Upper lobe of right lung (tissue), 1 donor: ENCODE measurements around the gene POU2AF2. TPM values are rescaled to one million over a fixed set of nuclear protein-coding genes. Genes with fewer than 3 reads are reported as not detected.

Experiments
- ATAC-seq: fragments of 200-7000 bp; cut with Tn5 transposase; one replicate; pipeline ENCODE4 v1.9.1; 2020; ENCODE audit warnings: mild to moderate bottlenecking, moderate library complexity
- DNase-seq: peaks from one replicate; pipeline ENCODE4 v3.0.0-alpha.2; 2020
- H3K27ac ChIP-seq: fragments of 200-600 bp; one replicate; pipeline ENCODE4 v1.8.0; 2022
- H3K27me3 ChIP-seq: fragments of 200-600 bp; one replicate; pipeline ENCODE4 v1.8.0; 2022; ENCODE audit warnings: mild to moderate bottlenecking
- H3K36me3 ChIP-seq: fragments of 200-600 bp; one replicate; pipeline ENCODE4 v1.8.0; 2022
- H3K4me1 ChIP-seq: fragments of 200-600 bp; one replicate; pipeline ENCODE4 v1.8.0; 2022
- H3K4me3 ChIP-seq: fragments of 200-600 bp; one replicate; pipeline ENCODE4 v1.8.0; 2022; ENCODE audit warnings: mild to moderate bottlenecking
- H3K9me3 ChIP-seq: fragments of 200-600 bp; one replicate; pipeline ENCODE4 v1.8.0; 2022
- CTCF ChIP-seq: fragments of 200-600 bp; IDR thresholded peaks from one replicate; pipeline ENCODE4 v1.8.0; 2022; ENCODE audit warnings: antibody characterized with exemption
- intact Hi-C: fragments of 100-400 bp; cut with DNase I; formaldehyde crosslinking; loops from one replicate; pipeline ENCODE4 v1.11.0; 2022
- total RNA-seq: library from RNA; stranded (reverse); fragmentation: NEBNext Ultra II Directional; extraction: Animal tissue kit (Norgen Biotek cat#: 25700); gene quantifications from one replicate; pipeline ENCODE4 v1.2.1, GENCODE V29; 2021
- donor health status: DM: no; HTN: yes; CAD: no; lungs with severe emphysema.

POU2AF2 gene
- total RNA-seq, 1 donor from 2014 or later = not detected

GRCh38 chr11:111225881-111226280 lies 19.6 kb upstream of the POU2AF2 start:
- DNase-seq (no peak), ATAC-seq (no peak)
- H3K4me3 ChIP-seq = no peak overlapping the region
- intact Hi-C loops = no loop called here
- no peaks in the 10 kb centered on the region for H3K27me3 ChIP-seq
- H3K9me3 ChIP-seq = no peaks in the 10 kb centered on the region
- H3K36me3 ChIP-seq = no peaks in the 10 kb centered on the region
- no peak overlapping the region for H3K27ac ChIP-seq
- peaks cover 6% of the 10 kb centered on the region for H3K4me1 ChIP-seq
- TF ChIP-seq CTCF = no peak

- no peak for TF ChIP-seq CTCF
- intact Hi-C loops = no loop called here
- Histone ChIP-seq H3K36me3 (no peaks in the 10 kb centered on the region), H3K9me3 (no peaks in the 10 kb centered on the region), H3K4me1 (peaks cover 6% of the 10 kb centered on the region), H3K27ac (no peak overlapping the region), H3K27me3 (no peaks in the 10 kb centered on the region), H3K4me3 (no peak overlapping the region)
- DNase-seq (no peak), ATAC-seq (peak; percentile 17)
Observed at GRCh38 chr11:111229604-111230003, 15.9 kb upstream of the POU2AF2 start.

- no peaks in the 10 kb centered on the region for H3K36me3 ChIP-seq
- H3K27ac ChIP-seq = no peak overlapping the region
Observed at GRCh38 chr11:111230122-111230465, 15.4 kb upstream of the POU2AF2 start.

GRCh38 chr11:111231836-111232235 lies 13.7 kb upstream of the POU2AF2 start:
- intact Hi-C loops = no loop called here
- Histone ChIP-seq H3K27me3 (no peaks in the 10 kb centered on the region), H3K4me3 (no peak overlapping the region), H3K27ac (no peak overlapping the region), H3K4me1 (peaks cover 6% of the 10 kb centered on the region), H3K9me3 (no peaks in the 10 kb centered on the region), H3K36me3 (no peaks in the 10 kb centered on the region)
- TF ChIP-seq CTCF = no peak
- DNase-seq (no peak), ATAC-seq (peak; percentile 54)

More at GRCh38 chr11:111230122-111230465, 15.4 kb upstream of the POU2AF2 start:
- H3K4me3 ChIP-seq = peak overlapping the region; percentile 57
- peak; percentile 35 for ATAC-seq
- H3K27me3 ChIP-seq = no peaks in the 10 kb centered on the region
- intact Hi-C loops = no loop called here
- no peaks in the 10 kb centered on the region for H3K9me3 ChIP-seq
- H3K4me1 ChIP-seq = peaks cover 6% of the 10 kb centered on the region
- DNase-seq = no peak
- no peak for TF ChIP-seq CTCF

GRCh38 chr11:111236383-111236782 lies 9.1 kb upstream of the POU2AF2 start:
- no peak for TF ChIP-seq CTCF
- no peak overlapping the region for H3K4me3 ChIP-seq
- H3K4me1 ChIP-seq = no peaks in the 10 kb centered on the region
- ATAC-seq (no peak), DNase-seq (no peak)
- H3K9me3 ChIP-seq = no peaks in the 10 kb centered on the region
- H3K27me3 ChIP-seq = no peaks in the 10 kb centered on the region
- intact Hi-C loops = no loop called here
- no peaks in the 10 kb centered on the region for H3K36me3 ChIP-seq
- H3K27ac ChIP-seq = no peak overlapping the region

- Histone ChIP-seq H3K4me3 (no peak overlapping the region), H3K4me1 (no peaks in the 10 kb centered on the region), H3K36me3 (no peaks in the 10 kb centered on the region), H3K27me3 (no peaks in the 10 kb centered on the region), H3K9me3 (no peaks in the 10 kb centered on the region), H3K27ac (no peak overlapping the region)
- no peak for TF ChIP-seq CTCF
- DNase-seq = no peak
- ATAC-seq = no peak
- intact Hi-C loops = no loop called here
Observed at GRCh38 chr11:111237926-111238325, 7.6 kb upstream of the POU2AF2 start.
